Ramos (cell line): Measurements from ENCODE around the gene CXCL14.

Experiments
- in situ Hi-C: fragments of 300-500 bp; cut with MboI; formaldehyde crosslinking; loops from one replicate; pipeline ENCODE4 v1.14.3; 2022; ENCODE audit warnings: low sequenced_read_pairs; ENCODE audit not compliant: unreplicated experiment

CXCL14 gene

DNA sequence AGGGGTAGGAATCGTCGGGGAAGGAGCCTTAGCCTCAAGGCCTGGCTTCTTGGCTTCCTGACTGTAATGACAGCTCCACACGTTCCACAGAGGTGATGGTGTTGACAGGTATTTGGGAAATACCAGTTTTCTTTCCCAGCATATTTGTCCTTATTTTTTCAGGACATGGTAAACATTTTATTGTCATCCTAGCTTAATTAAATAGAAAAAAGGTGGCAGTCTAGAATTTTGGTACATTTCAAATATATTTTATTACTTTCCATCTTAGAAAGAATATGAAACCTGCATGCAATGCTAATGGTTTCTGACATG lies 8.4 kb downstream of the CXCL14 start:
- in situ Hi-C loops, result no loop called here

- in situ Hi-C loops, result no loop called here
Observed at GRCh38 chr5:135569755-135570452, 8.9 kb downstream of the CXCL14 start.

DNA sequence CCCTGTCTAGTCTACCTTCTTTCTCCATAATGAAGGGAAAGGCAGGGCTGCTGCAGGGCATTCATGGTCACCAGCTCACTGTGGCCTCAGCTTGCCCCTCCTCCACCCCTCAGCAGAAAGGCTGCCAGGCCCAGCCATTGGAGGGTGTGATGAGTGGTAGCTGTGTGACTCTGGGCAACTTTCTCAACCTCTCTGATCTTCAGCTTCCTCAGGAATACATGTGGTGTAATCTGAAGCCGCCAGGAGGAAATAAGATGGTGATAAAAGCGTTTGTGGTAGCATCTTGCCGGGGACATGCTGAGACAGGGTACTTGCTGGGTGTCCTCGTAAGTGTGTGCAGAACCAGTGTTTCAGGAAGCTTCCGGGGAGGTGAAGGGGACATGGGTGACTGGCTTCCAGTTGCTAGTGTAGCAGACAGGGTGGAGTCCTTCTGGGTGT lies 9.8 kb downstream of the CXCL14 start:
- in situ Hi-C loops, result no loop called here

DNA sequence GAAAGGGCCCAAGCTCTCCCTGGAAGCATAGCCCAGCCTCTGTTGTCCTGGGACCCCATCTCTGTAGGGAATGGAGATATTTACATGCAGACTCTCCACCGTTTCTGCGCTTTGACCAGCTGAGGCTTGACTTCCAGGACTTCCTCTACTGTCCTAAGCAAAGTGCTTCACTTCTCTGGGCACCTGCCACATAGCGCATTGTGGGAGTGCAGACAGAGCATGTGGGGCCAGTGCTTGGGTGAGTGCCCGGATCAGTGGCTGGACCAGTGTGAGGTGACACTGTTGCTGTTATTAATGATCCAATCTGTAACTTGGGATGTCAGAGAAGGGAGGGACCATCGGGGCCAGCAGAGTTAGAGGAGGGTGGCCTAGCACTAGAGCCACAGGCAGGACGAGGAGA lies 10.5 kb downstream of the CXCL14 start:
- in situ Hi-C loops, result no loop called here

DNA sequence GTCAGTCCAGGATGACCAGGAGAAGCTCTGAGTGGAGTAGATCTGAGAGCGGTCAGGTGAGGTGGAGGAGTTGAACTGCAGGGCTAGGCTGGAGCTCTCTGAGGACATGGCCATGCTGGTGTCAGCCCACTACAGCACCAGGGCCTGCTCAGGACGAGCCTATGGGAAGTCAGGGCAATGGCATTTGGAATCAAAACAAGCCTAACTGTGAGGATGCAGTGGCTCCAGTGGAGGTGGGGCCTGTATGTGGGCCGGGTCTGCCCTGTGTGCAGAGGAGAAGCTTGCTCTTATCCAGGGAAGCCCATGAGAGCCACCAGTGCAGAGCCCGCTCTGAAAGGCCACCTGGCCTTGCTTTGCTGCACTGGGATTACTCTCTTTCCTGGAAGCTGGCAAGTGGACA lies 11.1 kb downstream of the CXCL14 start:
- in situ Hi-C loops, result no loop called here

DNA sequence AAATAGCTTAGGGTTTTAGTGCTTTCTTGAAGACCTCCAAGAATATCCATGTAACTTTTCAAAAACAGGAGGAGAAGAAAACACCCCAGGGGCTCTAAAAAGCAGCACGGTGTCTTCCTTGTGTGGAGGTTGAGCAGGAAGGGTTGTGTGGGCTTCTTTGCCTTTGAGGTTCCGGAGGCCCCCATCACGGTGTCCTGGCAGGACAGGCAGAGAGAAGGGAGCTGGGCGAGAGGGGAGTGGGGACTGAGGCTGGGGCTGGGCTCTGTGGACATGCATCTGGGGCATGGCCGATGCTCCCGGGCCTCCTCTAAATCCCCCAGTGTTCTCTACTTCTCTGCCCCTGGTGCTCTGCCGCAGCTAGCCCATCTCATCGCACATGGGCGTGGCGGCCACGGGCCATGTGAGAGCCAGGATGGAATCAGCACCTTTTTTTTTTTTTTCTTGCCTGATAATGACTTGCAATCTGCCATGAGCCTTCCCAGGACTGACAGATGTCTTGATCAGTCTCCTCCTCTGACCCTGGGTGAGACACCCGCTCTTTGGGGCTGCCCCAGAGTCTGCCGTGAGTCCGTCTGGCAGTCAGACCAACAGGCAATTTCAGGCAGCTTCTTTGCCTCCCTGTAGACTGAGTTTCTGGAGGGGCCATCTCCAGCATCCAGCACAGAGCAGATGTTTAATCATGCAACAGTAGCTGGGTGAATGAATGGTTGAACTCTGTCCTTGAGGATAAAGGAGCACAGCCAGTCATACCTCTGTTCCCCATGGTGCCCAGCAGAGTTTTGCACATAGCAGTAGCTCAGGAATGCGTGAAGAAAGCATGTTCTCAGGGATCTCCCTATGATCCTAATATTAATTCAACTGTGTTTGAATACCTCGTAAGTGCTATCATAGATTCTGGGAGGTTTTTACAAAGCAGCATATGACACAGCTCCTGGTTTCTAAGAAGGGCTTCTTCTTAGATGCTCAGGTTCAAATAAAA lies 12.1 kb downstream of the CXCL14 start:
- in situ Hi-C loops, result no loop called here

GRCh38 chr5:135565725-135566421 lies 12.9 kb downstream of the CXCL14 start:
- in situ Hi-C loops, result no loop called here

GRCh38 chr5:135565266-135565665 lies 13.5 kb downstream of the CXCL14 start:
- in situ Hi-C loops, result no loop called here

- in situ Hi-C loops, result loop anchor here (5.0 kb wide), 1 partner anchor 268 kb away; the partner anchor contains the start of gene SLC25A48
Observed at GRCh38 chr5:135564331-135564730, 14.5 kb downstream of the CXCL14 start.

DNA sequence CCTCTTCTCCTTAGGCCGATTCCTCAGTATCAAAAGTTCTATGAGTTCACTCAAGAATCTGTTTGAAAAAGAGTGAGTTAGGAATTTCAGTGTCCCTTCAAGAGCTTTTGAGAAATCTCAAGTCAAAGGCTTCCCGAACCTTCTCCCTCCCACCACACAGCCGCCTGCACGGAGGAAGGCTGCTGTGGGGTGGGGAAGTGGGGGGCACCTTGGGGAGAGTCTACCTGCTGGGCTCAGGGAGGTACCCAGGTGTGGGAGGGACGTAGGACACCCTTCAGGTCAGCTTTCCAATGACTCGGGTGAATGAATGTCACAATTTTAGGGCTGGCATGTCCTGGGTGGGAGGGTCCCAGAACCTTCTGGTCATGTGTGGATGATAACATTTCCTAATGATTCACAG lies 17.5 kb downstream of the CXCL14 start:
- in situ Hi-C loops, result loop anchor here (5.0 kb wide), 1 partner anchor 271 kb away; the partner anchor contains the start of gene SLC25A48

DNA sequence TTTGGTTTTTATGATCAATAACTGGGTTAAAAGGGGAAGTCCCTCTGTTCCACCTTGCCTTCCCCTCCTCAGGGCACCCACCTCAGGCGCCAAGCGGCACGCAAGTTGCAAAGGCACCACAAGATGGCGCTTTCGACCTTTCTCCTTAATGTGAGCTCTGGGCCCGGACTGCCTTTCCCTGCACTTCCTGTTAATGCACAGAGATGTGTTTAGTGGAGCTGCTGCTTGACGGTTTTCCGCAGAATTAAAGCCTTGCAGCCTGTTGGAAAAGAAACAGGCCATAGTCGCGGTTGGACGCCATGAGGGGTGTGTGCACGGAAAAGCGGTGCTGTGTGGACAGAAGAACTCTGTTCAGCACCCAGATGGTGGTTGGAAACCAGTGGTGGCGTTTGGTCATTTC lies 17.9 kb downstream of the CXCL14 start:
- in situ Hi-C loops, result loop anchor here (5.0 kb wide), 1 partner anchor 271 kb away; the partner anchor contains the start of gene SLC25A48

DNA sequence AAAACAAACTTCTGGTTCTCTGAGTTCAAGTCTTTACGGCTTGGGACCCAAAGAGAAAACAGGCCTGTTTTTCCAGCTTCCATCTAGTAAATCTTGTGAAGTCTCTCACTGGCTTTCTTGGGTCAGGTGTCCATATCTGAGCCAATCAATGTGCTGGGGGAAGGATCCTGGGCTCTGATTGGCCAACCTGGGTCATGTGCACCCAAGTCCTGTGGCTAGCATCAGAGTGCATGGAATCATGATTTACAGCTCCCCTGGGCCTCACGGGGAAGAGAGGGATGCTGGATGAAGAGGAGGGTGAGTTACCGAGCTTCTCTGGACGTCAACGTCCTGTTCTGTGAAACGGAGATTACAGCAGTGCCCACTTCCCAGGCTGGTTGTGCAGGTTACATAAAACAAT lies 19.4 kb downstream of the CXCL14 start:
- in situ Hi-C loops, result no loop called here

- in situ Hi-C loops, result no loop called here
Observed at GRCh38 chr5:135557076-135557838, 21.5 kb downstream of the CXCL14 start.

- in situ Hi-C loops, result no loop called here
Observed at GRCh38 chr5:135556620-135557019, 22.2 kb downstream of the CXCL14 start.

DNA sequence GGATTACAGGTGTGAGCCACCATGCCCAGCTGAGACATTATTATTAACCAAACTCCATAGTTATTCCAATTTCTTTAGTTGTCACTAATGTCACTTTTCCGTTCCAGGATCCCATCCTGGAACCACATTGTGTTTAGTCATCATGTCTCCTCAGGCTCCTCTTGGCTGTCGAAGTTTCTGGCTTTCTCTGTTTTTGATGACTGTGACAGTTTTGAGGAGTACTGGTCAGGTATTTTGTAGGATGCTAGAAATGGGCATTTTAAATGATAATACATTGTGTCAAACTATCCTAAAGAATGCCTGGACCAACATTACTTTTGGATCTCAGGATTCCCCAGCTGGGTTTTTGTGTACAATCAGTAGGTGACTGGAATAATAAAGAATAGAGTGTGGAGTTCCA lies 23.3 kb downstream of the CXCL14 start:
- in situ Hi-C loops, result no loop called here

DNA sequence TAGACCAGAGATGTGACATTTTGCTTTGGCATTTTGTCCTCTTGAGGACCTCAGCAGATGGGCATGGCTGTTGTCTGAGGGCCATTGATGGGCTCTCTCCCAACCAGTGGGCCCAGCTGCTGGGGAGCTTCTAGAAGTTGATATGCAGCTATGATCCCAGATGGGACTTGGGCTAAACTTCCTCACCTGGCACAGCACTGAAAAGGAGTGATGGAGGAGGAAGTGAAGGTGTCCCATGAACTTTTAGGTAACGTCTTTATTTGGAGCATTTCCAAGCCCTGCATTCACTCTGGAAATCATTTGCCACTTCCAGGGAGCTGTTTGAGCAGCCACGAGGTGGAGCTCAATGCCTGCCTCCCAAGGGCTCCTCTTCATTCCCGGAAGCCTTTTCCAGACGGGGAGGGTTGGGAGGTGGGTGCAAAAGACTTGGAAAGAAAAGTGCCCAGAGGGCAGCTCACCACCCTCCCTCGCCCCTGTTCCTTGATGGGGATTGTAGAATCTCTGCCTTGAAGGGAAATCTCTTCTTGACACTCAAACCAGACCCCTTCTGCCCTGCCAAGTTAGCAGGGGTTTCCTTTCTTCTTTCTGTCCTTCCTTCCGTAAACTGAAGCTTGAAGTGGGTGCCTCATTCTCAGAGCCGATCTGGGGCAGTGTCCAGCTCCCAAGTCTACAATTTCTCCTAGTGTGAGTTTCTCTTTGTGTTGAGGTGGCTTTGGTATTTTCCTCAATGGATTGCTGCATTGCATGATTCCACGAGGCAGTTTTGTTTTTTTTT lies 24.9 kb downstream of the CXCL14 start:
- in situ Hi-C loops, result loop anchor here (5.0 kb wide), 1 partner anchor 97 kb away; no protein-coding TSS in a partner anchor

- in situ Hi-C loops, result loop anchor here (5.0 kb wide), 1 partner anchor 95 kb away; no protein-coding TSS in a partner anchor
Observed at GRCh38 chr5:135551593-135552447, 27.0 kb downstream of the CXCL14 start.

DNA sequence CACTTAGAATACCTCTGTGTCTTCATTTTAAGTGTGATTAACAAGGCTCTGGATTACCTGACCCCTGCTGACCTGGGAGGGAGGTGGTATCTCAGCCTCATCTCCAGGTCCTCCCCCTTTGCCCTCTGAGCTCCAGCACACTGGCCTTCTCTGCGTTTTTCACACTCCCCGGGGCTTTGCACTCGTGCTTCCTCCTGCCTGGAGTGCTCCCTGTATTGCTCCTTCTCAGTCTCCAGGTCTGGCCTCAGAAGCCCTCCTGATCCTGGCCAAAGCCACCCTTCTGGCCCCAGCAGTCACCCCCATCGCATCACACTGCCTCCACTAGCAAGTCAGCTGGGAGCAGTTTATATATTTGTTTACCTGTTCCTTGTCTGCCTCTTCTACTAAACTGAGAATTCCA lies 29.4 kb downstream of the CXCL14 start:
- in situ Hi-C loops, result no loop called here
